NCI-H187 treated with DMSO at 0.1 percent for 48 hours (cell line): ENCODE measurements around the gene STUB1.

Experiments used
- DNase-seq: peaks from one replicate; lab custom pipeline; 2025; lab: John Stamatoyannopoulos, UW

The STUB1 gene

DNA sequence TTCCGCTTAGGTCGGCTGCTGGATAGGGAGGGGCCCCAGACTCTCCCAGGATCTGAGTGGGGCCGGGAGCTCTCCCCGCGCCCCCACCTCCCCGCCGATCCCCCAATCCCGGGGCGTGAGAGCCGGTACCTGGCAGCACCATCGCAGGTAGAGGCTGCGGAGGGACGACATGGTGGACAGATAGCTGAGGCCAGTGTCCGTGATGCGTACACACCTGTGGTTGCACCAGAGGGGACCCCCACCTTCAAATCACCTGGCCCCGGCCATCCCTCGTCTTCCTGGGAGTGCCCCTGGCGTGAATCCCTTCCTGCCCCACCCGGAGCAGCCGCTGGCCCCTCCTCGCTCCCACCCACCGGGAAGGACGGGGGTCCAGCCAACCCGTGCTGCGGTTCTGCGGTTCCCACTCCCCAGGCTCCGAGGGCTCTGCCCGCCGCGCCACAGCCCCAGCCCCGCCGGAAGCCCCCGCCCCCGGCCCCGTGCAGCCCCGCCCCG, 14.7 kb downstream of the STUB1 start:
- DNase-seq = no peak

DNA sequence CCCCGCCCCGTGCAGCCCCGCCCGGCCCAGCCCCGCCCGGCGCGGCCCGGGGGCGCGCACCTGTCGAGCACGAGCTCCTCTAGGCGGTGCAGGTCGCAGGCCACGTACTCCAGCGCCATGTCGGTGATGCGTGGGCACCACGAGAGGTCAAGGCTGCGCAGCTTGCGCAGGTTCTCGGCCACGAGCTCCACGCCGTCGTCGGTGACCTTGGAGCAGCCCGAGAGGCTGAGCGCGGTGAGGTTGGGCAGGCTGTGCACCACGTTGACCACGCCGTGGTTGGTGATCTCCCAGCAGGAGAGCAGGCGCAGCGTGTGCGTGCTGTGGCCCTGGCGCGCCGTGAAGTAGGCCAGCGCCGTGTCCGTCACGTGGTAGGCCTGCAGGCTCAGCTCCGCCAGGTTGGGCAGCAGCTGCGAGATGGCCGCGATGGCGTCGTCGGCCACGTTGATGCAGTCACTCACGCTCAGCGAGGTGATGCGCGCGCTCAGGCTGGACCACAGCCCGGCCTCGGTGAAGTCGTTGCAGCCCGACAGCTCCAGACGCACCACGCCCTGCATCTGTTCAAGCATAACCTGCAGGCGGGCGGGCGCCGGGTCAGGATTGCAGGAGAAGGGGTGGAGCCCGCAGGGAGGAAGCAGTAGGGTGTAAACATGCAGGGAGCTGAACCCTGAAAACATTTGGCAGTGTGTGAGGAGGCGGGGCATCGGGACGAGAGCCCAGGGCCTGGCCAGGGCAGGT, 15.3 kb downstream of the STUB1 start:
- DNase-seq = peak; percentile 93

DNA sequence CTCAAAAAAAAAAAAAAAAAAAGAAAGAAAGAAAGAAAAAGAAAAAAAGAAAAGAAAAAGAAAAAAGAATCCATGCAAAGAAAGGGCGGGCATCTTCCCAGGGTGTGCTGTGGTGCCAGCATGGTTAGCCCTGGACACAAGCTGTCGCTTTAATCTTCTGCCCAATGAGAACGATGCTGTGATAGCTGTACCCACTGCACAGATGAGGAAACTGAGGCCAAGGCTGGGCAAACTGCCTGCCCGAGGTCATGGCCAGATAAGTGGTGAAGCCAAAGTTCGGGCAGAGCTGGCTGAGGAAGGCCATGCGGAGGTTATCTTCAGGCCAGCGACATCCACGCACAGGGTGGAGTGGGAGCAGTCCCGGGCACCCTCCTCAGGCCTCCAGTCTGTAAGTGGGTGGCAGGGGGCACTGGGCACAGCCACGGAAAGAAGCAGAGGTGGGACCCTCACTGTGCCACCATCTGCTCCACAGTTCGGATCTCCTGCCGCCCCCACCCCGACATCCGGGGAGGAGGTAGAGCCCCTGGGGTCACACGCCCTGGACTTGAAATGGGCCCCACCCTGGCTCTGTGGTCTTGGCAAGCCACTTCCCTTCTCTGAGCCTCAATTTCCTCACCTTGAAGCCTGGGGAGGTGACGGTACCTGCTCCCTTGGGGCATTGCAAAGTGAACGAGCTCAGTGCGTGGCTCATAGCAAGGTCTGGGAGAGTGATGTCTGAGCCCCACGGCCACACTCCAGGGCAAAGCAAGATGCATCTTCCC, 18.9 kb downstream of the STUB1 start:
- DNase-seq = no peak

DNA sequence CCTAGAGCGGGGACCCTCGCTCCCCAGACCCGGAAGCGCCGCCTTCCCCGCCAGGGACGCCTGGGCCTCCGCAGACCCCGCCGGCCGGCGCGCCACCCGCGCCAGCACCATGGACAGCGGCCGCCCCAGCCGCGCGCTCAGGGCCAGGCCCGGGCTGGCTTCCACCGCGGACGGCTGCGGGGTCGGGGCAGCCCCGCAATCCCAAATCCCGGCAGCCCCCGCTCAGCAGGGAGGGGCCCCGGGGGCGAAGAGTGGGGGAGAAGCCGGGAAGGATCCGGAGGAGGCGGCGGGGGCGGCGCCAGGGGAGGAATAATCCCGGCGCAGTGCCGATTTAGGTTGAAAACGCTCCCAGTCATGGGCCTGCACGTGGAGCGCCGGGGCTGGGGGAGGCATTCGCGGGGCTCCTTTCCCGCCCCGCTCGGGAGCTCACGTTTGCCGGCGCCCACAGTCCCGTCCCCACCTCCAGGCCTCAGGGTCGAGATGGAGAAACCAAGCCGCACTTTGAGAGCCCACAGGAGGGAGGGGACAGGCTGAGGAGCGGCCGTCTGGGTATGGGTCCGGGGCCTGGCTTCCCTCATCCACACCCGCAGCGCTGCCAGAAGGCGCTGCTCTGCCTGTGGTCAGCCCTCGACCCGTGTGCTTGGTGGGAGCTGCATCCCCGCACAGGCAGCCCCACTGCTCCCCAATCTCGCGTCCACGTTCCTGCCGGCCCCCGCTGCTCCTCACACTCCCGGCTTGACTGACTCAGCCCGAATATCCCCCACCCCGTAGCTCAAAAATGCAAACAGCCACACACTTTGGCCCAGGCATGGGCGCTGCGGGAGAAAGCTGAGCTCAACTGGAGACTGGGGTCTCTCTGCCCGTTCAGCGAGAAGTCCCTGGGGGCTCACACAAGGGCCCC, 20.7 kb downstream of the STUB1 start:
- no peak for DNase-seq

DNA sequence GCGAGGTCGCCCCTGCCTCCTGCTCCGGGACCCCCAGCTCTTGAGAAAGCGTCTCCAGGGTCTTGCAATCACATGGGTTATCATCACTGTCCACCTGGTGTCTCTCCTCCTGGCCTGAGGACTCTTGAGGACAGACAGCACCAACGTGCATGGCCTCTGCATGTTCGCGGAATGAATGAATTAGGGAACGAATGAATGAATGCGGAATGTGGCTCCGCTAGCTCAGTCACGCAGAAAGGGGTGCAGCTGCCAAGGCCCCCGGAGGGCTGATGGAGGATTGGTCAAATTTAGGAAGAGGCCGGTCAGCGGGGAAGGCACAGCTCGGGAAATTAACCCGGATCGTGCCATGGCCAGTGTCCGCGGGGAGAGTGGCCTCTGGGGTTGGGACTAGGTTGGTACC, 22.1 kb downstream of the STUB1 start:
- DNase-seq = no peak

DNA sequence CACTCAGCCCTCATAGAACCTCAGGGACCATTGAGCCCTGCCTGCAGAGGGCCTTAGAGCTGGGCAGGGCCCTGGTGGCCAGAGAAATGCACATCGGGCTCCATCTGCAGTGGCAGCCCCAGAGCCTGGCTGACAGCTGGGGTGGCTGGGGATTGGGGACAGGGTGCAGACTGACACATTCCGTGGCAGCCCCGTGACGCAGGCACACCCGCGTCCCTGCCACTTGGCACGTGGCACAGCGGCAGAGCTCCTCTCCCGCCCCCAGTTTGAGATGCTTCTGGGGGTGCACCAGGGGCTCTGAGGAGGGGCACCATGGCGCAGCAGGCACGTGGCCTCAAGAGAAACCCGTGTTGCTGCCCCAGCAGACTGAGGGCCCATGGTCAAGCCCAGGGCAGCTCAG, 23.2 kb downstream of the STUB1 start:
- no peak for DNase-seq

DNA sequence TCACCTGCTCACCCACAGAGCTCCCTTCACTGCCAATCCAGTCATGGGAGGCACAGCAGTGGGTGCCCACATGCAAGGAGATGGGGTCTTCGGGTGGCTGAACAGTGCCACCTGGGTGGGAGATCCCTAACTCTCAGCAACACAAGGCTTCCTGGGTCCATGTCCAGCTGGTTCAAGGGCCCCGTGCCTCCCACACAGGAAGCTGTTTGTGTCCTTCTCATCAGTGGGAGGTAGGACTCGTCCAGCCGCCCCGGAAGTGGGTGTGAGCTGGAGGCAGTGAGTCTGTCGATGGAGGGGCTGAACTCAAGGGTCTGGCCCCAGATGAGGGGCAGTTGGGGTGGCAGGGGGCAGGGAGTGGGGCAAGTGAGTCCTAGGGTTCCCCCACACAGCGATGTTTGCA, 23.8 kb downstream of the STUB1 start:
- DNase-seq = no peak

DNA sequence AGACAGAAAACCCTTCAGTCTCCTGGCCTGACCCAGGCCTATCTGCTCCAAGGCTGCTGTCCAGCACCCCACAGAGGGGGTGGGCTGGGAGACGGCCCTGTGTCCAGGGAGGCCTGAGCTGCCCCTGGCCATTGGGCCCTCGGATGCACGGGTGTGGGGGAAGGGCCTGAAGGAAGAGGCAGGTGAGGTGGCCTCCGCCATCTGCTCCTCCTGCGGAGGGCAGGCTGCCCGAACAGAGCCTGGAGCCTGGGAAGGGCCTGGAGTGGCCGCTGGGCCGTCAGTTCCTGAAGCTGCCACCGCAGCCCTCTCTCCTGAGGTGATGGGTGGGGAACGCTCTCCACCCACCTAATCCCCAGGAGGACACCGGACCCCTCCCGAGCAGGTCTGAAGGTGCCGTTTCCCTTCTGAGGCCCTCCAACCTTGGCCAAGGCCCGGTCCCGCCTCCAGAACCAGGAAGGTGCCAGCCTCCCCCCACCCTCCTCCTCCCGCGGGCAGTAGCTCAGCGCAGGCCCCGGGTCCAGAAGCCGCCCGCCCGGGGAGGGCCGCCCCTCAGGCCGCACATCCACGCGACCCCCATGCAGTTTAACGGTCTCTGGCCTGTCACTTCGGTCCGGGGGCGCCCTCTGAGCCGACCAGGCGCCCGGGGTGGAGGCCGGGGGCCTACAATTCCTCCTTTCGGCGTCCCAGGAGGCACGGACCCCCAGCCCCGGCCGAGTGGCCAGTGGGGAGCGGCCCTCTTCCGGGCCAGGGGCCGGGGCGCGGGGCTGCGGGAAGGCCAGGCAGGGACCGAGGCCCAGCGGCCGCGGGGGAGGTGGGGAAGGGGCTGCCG, 24.6 kb downstream of the STUB1 start:
- DNase-seq = no peak

DNA sequence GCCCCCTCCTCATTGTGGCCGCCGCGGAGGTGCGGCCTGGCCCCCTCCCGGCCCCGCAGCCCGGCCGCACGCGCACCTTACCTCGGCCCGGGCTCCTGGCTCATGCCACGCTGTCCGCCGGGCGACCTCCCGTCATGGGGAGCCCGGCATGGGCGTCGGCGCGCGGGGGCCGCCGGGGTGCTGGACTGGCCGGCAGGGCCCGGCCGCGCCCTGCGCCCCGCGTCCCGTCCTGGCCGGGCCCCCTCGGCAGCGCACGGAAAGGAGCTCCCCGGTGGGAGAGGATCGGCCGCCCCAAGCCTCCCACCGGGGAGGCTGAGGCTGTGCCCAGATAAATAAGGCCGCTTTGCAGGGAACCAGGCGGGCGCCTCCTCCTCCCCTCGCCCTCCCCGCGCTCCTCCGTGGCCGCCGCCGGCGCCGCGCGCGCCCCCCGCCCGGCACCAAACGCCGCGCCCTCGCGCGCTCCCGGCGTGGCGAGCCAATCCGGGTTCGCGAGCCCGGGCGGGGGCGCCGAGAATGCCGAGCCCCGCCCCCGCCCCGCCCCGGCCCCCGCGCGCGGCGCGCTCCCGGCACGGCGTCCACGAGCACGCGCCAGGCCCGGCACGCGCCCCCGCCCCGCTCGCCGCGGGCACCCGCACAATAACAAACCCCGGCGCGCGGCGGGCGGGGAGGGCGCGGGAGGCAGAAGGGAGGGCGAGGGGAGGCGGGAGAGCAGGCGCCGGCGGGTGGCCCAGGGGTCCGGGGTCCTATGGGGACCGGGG, 25.4 kb downstream of the STUB1 start, which contains the start of gene FBXL16:
TSS of gene FBXL16 (minus strand) at position 371 of the 758 bp plus-strand sequence. CDS start 8,396 bp downstream, outside the sequence.
- DNase-seq = no peak

DNA sequence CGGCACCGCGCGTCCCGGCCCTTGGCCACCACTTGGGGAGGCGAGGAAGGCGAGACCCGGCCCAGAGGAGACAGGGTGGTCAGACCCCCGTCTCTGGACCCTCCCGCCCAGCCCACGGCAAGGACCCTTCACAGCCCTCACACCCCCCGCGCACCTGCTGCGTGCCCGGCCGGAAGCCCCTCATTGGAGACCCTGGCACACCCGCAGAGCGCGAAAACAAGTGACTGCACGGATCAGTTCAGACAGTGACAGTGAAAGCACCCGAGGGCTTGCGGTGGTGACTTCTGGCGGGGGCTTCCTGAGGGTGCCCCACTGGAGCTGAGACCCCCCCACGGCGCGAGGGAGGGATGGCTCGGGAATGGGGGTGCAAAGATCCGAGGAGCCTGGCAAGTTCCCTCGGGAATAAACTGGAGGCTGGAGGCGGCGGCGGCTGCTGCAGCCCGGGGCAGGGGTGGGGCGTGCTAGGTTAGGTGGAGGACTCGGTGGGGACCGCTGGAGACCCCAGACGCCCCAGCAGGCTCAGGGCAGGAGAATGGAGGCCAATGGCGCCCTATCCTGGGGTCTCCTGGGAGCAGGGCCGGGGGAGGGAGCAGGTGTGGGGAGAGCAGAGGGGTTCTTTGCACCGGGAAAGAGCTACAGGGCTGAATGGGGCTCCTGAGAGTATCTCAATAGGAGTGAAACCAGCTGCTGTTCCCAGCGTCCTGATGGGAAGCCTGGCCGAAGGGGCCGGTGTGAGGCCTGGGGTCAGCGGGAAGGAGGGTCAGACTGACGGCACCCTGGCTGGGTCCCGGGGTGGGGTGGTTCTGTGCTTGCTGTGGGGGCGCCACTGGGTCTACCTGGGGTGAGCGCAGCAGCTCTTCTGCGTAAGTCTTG, 26.2 kb downstream of the STUB1 start:
- no peak for DNase-seq

DNA sequence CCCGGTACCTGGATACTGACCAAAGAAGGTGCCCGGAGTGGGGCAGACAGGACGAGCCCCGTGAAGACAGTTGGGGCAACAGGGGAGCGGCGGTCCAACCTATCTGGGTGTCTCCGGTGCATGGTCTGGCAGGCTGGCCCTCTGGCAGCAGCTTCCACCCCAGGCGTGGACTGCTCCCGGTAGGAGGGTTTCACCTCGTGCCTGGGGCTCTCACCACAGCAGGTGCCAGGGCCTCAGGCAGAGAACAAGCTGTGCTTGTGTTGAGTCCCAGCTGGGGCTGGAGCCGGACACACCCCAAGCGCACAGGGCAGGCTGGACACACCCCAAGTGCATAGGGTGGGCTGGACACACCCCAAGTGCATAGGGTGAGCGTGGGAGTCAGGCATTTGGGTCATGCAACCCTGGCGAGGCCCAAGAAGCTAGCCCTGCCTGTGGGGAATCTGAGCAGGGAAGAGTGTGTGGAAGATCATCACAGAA, 26.9 kb downstream of the STUB1 start:
- no peak for DNase-seq

DNA sequence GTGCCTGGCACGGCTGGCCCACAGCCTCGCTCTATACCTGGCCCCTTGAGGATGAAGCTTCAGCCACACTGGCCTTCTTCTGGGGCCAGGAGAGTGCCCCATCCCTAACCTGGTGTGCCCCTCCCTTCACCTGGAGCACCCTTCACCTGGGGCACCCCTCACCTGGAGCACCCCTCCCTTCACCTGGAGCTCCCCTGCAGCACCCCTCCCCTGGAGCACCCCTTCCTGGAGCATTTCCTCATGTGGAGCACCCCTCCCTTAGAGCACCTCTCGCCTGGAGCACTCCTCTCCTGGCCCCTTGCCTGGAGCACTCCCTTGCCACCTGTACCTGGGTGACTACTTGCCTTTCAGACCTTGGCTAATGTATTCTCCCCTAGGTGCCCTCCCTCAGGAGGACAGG, 27.8 kb downstream of the STUB1 start:
- DNase-seq = no peak

DNA sequence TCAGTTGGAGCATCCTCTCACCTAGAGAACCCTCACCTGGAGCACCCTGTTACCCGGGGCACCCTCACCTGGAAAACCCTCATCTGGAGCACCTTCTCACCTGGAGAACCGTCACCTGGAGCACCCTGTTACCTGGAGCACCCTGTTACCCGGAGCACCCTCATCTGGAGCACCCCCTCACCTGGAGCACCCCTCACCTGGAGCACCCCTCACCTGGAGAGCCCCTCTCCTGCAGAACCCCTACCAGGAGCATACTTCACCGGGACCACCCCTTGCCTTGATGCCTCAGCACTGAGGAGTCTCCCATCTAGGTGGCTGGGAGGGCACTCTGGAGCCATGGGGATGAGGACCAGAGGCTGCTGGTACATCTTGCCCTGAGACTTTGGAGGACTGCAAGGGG, 28.7 kb downstream of the STUB1 start:
- DNase-seq = no peak

DNA sequence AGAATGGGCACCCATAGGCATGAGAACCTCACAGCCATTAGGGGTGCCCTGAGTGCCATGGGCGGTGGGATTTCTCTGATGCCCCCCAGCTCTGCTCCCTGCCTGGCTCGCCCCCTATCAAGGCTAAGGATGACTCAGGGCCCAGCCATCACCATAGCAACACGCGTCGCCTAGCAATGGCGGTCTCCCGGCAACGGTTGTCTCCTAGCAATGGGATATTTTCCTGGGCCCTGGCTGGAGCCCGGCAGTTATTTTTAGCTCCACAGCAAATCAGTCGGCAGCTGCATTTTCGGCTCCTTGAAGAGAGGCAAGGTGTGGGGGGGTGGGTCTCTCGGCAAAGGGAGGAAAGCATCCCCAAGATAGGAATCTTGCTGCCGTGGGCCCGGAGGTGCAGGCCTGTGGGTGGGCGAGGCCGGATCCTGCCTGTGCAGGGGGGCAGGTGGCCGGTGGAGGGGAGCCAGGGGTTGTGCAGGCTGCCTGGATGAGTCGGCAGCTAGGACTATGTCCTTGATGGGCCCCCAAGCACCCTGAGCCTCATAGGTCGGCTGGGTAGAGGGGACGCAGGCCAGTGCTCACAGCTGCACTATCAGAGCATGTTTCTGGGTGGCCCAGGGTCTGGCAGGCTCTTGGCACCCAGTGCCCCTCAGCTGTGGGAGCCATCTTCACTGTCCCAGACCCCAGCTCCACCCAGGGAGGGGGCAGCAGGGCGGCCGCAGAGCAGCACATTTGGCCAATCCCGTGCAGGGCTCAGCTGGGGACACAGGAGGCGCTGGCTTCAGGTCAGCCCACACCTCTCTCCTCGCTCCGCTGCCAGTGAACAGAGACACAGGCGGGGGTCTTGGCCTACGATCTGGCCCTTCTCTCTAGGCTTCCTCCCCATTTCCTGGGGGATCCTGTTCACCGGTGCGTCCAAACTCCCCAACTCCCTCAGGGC, 29.6 kb downstream of the STUB1 start:
- DNase-seq = peak; percentile 91

DNA sequence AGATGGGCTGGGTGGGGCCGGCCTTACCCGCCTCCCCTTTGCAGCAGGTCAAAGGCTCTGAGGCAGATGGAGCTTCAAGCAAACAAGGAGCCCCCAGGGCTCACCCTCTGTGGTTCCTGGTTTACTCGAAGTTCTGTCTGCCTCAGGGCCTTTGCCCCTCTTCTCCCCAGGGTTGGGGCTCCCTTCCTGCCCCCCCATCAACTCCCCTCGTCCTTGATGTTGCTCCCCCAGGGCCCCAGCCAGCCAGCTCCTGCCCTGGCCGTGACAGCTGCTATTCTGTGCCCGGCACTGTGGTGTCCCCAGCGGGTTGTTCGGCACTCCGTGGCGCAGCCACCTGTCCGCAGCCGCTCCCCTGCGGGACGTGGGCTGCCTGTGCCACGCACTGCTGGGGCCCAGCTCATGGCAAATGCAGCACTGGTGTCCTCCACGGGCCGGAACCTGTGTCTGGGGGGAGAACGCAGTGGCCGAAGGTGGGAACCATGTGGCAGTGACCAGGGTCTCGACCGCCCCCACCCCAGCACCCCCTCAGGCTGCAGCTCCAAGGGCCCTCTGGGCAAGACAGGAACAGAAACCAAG, 30.4 kb downstream of the STUB1 start:
- DNase-seq = no peak

DNA sequence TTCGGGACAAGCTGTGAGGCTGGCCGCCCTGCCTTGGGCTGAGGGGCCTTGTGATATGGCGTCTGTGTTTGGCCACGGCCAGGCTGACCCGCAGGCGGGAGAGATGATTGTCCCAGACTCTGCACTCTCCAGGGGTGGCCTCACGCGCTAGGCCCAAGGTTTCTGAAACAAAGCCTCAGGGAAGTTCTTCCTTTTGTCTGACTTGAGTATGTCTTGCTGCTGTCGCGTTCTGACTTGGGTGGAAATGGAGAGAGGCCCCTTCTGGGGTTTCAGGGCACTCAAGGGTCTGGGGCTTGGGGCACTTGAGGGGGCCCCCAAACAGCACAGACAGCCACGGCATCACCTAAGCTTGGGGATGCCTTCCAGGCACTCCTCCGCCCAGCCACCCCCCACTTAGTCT, 30.9 kb downstream of the STUB1 start:
- DNase-seq = no peak

DNA sequence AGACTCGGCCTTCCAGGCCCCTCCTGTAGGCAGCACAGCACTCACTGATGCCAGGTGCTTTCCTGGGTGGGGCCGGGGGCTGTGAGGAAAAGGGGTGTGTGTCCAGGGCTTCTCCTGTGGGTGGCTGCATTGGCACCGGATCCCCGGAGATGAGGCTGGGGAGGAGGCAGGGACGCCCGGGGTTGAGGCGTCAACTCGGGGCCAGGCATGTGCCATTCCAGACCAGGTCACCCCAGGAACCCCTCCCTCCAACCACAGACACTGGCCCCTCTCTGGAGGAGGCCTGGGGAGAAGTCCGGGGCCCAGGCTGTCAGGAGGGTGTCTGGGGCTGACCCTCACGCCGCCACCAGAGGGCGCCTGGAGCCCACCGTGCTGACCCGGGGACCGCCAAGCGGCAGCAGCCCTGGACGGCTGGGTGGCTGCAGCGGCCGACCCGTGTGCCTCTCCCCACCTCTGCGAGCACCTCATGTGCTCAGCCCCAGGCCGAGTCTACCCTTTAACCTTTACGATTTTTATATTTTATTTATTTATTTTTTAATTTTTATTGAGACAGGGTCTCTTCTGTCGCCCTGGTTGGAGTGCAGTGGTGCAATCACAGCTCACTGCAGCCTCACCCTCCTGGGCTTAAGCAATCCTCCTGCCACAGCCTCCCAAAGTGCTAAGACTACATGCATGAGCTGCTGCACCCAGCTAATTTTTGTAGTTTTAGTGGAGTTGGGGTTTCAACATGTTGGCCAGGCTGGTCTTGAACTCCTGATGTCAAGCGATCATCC, 31.5 kb downstream of the STUB1 start:
- DNase-seq = no peak
